Measurements from ENCODE around the gene C12orf56.

The C12orf56 gene, protein sequence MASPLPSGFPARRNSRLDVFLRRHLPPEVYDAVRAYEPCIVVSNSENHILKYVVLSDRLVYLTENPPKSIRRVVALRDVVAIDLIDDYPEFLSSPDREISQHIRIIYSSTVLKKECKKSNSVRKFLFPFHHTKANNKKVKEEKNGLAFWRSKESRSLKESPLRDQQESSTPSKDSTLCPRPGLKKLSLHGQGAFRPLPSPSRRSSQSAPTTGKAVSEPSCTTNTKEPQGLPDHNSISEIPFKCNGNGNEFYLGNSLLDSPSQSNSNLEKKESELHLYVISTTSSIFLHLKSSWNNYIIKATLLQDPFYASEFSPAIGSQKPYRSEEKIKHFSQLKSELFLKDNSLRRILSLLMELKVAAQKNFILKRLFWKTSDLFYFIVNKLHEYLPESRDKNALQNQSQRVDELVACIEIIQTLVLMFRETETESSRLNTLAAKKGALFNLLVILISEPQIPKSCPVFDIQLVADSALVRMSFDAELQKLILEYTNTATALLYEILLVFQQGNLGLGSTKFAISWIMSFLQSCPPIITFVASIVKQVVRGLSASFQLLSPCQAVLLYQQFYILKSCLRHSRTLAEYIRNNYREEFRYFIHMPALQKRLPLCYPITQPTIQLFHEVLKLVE

DNA sequence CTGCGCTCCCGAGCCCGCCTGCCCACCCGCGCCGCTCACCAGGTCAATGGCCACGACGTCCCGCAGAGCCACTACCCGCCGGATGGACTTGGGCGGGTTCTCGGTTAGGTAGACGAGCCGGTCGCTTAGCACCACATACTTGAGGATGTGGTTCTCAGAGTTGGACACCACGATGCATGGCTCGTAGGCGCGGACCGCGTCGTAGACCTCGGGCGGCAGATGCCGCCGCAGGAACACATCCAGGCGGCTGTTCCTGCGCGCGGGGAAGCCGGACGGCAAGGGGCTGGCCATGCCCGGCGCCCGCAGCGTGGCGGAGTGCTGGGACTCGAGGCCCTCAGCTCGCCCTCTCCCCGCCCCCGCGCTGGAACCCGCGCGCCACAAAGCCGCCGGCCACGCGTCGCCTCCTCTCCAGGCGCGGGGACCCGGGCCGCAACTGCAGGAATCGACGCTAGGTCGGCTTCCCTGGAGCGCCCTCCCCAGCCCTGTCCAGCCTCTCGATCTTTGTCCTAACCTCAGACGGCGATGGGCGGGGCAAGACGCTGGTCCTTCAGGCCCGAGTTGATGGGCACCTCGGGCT lies at the start of gene C12orf56:
C12orf56 (minus strand) TSS at position 484 of the 577 bp plus-strand sequence; CDS start at position 291, 193 bp downstream.
- no peak for DNase-seq

DNA sequence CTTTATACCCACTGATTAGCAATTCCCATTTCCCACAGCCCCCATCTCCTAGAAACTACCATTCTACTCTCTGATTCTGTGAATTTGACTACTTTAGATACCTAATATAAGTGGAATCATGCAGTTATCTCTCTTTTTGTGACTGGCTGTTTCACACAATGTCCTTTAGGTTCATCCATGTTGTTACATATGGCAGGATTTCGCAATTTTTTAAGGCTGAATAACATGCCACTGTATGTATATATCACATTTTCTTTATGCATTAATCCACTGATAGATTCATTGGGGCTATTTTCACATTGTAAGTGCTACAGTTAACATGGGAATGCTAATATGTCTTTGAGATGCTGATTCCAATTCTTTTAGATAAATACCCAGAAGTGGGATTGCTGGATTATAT lies 49.5 kb upstream of the C12orf56 start:
- DNase-seq = no peak

DNA sequence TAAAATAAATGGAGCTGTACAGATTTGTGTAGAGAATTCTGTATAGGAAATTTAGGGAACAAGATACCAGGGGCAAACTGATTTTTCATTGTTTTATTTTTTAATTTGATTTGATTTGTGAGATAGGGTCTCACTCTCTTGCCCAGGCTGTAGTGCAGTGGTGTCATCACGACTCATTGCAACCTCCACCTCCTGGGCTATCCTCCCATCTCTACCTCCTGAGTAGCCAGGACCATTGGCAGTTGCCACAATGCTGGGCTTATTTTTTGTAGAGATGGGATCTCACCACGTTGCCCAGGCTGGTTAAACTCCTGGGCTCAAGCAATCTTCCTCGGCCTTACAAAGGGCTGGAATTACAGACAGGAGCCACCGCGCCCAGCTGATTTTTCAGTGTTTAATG lies 43.4 kb upstream of the C12orf56 start:
- no peak for DNase-seq

DNA sequence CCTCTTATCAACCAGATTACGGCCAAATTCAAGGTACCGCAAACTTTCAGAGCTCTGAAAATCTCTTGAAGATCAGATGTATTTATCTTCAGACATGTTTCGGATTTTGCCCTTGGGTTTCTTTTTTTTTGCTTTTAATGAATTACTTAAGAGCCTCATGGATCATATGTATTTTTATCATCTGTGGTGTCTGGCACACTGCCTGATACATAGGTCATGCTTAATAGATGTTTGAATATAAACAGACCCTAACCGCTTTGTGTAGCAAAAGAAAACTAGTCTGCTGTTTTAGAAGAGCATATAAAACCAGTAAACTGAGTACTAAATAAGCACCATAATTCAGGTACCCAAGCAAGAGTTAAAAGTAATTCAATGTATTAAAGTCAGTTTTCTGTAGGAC lies 41.2 kb upstream of the C12orf56 start:
- no peak for DNase-seq

DNA sequence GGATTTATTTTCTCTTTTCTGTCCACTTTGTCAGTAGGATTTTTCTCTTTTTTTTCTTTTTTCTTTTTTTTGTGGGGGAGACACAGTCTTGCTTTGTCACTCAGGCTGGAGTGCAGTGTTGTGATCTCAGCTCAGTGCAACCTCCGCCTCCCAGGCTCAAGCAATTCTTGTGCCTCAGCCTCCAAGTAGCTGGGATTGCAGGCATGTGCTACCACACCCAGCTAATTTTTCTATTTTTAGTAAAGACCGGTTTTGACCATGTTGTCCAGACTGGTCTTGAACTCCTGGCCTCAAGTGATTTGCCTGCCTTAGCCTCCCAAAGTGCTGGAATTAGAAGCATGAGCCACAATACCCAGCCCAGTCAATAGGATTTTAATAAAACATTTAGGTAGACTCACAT lies 40.3 kb upstream of the C12orf56 start:
- no peak for DNase-seq

DNA sequence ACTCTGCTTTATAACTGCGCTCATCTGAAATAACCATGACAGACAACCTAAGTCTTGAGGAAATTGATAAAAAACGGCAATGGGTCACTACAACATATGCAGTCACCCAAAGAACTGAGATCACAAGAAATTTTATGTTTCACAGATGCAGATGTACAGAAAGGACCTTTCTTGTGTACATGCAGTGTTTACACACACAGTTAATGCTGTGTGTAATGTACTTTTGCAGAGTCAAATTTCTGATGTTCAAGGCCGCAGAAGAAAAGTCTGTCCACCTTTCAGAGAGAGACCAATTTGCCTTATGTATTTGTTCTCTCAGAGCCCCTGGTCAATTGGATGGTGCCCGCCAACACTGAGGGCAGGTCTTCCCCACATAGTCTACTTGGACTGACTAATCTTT lies 38.4 kb upstream of the C12orf56 start:
- no peak for DNase-seq

DNA sequence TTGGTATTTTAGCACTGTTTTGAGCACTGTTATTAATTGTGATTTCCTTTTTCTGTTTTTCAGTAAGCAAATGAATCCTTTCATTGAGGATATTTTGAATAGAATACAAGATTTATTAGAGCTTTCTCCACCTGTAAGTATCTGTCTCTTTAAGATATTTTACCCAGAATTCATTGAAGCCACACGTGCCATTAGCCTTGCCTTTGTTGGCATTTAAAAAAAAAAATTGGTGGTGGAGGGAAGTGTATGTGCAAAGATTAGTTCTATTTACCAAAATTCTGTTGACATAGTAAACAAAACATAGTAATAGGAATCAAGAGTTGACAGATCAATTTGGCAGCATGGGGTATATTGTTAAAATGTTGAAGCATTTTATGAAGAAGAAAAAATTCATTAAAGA lies 37.4 kb upstream of the C12orf56 start:
- no peak for DNase-seq

DNA sequence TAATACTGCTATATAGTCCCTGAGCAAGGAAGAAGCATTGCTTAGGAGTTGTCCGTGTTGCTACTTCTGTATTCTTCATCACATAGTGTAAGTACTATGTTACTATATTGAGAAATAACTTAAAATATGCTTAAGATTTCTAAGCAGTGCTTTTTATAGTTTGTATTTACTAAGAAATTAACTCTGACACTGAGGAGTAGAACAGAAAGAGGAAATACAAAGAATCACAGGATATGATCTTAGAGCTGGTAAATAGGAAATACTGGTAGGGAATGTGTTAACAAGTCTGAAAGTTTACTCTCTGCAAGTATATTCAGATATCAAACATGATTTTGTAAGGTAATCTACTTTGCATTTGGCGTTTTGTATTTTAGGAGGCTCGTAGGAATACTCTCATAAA lies 29.1 kb upstream of the C12orf56 start:
- no peak for DNase-seq

DNA sequence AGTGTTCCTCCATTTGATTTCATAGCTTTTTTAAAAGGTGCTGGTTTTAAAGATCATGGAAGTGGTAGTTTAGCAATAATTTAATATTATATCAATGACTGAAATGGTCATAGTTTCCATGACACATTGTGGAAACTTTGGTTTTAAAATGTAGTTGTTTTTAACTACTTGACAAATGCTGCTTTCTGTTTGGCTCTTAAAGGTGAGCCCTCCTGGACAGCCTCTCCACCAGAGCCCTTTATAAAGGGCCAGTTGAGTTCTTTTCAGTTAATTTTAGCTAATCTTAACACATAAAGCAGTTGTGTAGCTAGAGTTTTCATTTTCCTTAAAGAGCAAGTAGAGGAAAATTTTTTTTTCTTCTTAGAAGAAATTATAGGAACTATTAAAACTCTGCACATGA lies 27.7 kb upstream of the C12orf56 start:
- DNase-seq = no peak

DNA sequence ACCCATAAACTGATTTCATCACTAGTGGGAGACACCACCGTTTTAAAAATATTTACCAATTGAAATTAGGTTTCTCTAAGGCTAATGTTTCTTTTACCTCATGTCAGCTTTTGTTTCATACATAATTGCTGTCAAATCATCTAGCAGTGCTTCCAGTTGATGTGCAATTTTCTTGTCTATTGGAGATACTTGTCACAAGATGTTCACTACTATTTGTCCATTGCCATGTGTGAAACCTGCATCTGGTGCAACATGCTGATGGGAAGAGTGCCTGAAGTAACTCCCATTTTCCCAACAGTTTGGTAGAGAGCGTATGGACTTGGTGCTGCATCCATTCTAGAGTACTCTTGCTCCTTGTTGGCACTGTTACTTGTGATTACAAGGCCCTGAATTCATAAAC lies 23.3 kb upstream of the C12orf56 start:
- DNase-seq = no peak

DNA sequence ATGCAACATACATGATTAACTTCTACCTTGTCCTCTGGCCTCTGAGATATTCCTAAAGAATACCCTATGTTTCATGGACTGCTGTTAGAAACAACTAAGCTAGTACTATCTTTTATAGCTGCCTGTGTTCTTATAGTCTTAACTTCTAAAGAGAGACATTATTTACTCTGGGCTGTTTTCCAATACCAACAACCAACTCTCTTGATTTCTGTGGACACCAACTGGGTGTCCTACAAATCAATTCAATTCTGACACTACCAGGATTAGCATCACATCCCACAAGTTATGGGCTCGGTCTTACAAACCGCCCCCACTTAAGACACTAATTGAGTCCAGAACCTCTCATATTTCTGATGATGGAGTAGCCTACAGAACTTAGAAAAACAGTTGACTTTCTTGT lies 21.9 kb upstream of the C12orf56 start:
- no peak for DNase-seq

DNA sequence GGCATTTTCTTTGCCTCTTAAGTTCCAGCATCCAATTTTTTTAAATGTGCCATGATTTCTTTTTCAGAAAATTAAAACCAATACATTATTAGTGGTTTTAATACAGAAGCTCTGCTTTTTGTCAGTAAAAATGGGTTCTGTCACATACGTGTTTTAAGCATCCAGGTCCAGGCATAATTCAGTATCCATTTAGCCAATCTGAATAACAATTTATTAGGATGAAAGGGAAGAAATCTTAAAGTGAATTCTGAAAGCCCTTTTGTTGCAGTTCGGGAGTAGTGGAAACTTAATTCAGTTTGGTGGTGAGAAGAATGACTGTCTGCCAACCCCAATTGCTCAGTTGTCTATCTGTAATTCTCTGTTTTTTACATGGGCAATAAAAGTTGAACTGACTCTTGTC lies 20.9 kb upstream of the C12orf56 start:
- no peak for DNase-seq

DNA sequence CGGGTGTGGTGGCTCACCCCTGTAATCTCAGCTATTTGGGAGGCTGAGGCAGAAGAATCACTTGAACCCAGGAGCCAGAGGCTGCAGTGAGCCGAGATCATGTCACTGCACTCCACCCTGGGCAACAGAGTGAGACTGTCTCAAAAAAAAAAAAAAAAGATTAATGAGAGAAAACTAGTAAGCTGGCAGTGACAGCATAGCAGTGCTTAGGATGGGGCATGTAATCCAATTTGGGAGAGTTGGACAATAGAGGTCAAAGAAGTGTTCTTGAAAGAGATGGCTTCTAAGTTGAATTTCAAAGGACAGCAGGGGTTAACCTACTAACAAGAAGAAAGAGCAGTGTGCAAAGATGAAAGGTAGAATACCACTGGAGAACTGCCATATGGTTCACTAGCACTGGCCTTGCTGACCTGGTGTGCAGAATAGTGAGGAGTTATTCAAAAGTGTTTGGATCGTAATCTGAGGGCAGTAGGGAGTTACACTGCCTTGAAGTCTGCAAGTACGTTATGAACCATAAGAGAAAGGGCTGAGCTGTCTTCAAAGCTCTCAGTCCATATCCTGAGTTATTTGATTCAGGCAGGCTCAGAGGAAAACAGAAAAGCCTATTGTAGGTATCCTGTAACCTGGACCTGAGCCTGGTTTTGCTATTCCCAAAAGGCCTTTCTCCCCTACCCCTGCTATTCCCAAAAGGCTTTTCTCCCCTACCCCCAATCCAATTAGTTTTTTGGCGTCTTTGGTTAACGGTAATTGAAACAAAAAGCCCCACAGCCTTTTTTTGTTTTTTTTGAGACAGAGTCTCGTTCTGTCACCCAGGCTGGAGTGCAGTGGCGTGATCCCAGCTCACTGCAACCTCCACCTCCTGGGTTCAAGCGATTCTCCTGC lies 17.0 kb upstream of the C12orf56 start:
- DNase-seq = no peak

DNA sequence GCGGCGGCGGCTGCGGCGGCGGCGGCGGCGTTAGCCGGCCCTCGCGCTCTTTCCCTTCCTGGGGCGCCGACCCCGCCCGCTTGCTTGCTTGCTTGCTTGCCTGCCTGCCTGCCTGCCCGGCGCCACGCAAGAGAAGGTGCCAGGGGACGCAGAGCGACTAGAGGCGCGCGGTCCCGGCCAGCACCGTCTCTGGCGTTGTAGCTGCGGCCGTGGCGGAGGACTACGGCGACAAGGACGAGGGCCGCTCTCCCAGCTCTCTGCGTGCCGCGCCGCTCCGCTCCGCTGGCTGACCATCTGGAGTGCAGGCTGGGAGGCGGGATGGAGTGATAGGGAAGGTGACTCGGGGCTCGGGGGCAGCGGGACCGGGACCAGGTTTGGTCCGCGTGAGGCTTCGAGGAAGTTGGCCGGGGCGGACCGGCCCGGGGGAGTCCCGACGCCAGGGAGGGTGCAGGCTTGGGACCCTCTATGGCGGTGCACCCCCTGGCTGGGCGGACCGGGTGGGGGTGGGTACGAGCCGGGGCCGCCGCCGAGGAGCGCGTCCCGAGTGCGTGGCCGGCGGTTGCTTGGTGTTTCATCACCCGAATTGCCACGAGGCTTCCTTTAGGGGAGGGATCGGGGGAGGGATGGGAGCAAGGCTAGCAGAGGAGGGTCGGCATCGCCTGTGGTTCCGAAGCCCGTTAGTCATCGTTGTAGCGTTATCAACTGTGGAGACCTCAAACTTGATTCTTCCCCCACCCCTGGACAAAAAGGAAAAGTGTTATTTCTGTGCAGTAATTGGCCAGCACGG lies 14.1 kb upstream of the C12orf56 start:
- DNase-seq = no peak

DNA sequence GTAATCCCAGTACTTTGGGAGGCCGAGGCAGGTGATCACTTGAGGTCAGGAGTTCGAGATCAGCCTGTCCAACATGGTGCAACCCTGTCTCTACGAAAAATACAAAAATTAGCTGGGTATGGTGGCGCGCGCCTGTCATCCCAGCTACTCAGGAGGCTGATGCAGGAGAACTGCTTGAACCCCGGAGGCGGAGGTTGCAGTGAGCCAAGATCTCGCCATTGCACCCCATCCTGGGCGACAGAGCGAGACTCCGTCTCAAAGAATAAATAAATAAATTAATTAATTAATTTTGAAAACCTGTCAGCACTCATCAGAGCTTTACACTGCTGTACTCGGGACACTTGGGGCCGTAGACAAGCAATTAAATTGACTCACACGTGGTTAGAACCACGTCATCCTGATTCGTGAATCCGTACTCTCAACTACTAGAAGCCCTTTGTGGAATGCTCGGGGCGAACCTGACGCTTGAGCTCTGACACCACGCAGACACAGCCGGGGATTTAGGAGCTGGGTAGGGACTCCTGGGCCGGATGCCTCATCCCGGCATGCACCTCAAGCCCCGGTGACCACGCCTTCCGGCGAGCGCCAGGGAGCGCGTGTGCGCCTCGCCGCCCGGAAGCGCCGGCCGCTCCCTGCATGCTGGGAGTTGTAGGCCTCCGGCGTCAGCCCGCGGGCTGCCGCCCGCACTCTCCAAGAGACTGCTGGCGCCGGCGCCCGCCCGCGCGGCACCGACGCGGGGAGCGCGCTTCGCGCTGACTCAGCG lies 13.3 kb upstream of the C12orf56 start, which contains the start of gene XPOT:
XPOT (plus strand) TSS at position 686 of the 763 bp plus-strand sequence. CDS start 5,644 bp downstream, outside the sequence.
- DNase-seq = peak; percentile 68

DNA sequence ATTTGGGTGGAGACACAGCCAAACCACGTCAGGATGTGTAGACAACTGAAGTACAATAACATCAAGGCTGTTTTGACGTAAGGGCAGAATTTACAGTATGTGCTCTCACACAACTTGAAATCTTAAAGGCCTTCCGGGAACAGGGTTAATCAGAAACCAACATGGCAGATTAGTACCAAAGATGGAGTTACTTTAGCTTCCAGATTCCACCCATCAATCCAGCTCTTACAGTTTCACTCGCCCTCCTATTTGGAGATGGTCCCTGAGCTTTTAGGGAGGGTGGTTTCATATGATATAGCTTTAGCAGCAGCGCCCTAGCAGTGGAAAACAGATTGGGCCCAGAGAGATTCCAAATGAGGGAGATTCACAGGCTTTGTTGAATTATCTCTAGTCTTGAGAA lies 11.6 kb upstream of the C12orf56 start:
- DNase-seq = no peak

DNA sequence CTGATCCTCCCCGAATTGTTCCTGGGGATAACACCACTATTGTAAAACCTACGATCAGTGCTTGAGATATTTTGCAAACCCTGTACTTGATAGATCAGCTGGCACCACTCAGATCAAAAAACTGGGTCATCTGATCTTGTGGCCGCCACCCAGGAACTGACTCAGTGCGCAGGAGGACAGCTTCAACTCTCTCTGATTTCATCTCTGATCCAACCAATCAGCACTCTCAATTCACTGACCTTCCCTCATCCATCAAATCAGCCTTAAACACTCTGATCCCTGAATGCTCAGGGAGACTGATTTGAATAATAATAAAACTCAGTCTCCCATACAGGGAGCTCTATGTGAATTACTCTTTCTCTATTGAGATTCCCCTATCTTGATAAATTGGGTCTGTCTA lies 9.5 kb upstream of the C12orf56 start:
- DNase-seq = peak; percentile 48

DNA sequence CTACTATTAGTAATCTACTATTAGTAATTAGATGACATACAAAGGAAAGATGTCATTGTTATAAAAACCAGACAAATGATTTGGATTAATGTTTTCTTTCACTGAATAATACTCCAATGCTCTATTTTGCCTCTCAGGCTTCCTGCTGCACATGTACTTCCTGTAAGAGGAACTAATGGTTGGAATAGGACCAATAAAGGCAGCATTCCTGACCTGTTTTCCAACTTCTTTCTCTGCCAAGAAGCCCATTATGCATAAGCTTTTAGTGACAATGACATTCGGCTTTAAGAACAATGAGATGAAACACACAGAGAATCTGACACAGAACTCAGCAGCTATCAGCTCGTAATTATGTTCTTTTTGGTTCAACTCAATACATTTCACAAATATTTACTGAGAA lies 5.2 kb upstream of the C12orf56 start:
- no peak for DNase-seq

DNA sequence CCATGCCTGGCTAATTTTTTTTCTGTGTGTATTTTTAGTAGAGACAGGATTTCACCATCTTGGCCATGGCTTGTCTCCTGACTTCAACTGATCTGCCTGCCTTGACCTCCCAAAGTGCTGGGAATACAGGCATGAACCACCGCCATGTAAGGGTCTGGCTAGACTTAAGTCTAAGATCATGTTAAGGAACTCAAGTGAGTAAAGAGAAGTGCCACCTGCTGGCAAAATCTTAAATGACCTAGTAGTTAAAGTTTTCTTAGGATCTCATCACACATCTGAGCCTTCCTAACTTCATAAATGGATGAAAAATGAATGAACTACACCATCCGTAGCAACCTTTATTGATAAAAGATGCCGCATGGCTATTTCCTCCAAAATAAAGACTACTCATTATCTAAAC lies 1.7 kb upstream of the C12orf56 start:
- DNase-seq = no peak

DNA sequence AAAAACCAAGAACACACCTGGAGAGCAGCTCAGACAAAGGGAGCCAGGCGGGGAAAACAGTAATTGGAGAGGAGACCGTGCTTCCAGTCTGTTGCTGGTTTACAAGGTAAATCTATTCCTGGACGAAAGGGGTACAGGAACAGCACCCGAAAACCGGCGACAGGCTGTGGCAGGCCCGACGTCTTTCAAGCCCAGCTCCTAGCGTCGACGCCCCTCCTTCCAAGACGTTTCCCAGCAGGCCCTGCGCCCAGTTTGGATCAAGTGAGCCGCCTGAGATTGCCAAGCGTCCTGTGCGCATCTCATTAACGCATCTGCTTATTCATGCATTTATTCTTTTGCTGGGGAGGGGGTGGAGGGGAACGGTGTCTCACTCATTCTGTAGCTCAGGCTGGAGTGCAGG lies 1.4 kb downstream of the C12orf56 start:
- DNase-seq = peak; percentile 89

DNA sequence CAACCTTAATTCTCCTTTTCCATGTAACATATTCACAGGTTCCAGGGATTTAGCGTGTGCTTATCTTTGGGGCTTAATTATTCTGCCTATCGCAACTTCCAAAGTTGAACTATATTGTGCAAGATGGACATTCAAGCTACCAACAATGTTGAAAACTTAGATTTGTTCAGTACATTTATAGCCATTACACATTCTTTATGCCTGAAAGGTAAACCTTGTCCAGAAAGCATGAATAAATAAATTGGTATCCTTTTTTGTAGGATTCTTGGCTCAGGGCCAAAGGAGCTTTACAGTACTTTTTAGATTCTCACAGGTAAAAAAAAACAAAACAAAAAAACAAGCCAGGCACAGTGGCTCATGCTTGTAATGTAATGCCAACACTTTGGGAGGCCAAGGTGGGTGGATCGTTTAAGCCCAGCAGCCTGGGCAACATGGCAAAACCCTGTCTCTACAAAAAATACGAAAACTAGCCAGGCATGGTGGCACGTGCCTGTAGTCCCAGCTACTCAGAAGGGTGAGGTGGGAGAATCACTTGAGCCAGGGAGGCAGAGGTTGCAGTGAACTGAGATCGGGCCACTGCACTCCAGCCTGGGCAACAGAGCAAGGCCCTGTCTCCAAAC lies 3.3 kb downstream of the C12orf56 start:
- no peak for DNase-seq

All from NCI-H1436 treated with DMSO at 0.1 percent for 48 hours (cell line).